Erythroblast (primary cell): ENCODE measurements around the gene DEPP1.

Source experiments
- GATA1 ChIP-seq: IDR thresholded peaks from 2 replicates; pipeline ENCODE4 v1.6.1; 2011; ENCODE audit warnings: low read depth, mild to moderate bottlenecking, control low read depth, low read length, moderate library complexity
- POLR2A ChIP-seq: IDR thresholded peaks from 2 replicates; pipeline ENCODE4 v1.6.1; 2011; ENCODE audit warnings: mild to moderate bottlenecking, low read length

- TF ChIP-seq POLR2A (no peak), GATA1 (no peak)
These were observed 1.1 kb downstream of the DEPP1 start for GRCh38 chr10:44977287-44978212.
